Keratinocyte (primary cell): ENCODE data around the gene FOXD4L6.
"Not testable (repeated sequence)": the region's sequence is repeated elsewhere in the genome, so short reads cannot be mapped to it uniquely, and the experiment has no call there.

Experiments used
- EZH2 ChIP-seq: IDR thresholded peaks from one replicate; pipeline ENCODE4 v1.6.1; 2012; ENCODE audit warnings: inconsistent platforms, mild to moderate bottlenecking, low read length, moderate library complexity
- TF ChIP-seq, protein P1 (sequence below), 3 experiments: IDR thresholded peaks in 1 of 3; conservative IDR thresholded peaks in 1 of 3; optimal IDR thresholded peaks in 1 of 3; 2 replicates in 2 of 3; 3 replicates in 1 of 3; pipeline versions ENCODE3 to v1.5.1; 2011; ENCODE audit warnings: low read length in 3 of 3, mild to moderate bottlenecking in 3 of 3, moderate library complexity in 2 of 3, control low read depth in 1 of 3, inconsistent platforms in 1 of 3; ENCODE audit not compliant: insufficient read depth in 2 of 3; ENCODE audit errors: extremely low read depth in 1 of 3

GRCh38 chr9:41174994-41175393 is 46.5 kb upstream of the FOXD4L6 start:
- TF ChIP-seq, protein P1, sequence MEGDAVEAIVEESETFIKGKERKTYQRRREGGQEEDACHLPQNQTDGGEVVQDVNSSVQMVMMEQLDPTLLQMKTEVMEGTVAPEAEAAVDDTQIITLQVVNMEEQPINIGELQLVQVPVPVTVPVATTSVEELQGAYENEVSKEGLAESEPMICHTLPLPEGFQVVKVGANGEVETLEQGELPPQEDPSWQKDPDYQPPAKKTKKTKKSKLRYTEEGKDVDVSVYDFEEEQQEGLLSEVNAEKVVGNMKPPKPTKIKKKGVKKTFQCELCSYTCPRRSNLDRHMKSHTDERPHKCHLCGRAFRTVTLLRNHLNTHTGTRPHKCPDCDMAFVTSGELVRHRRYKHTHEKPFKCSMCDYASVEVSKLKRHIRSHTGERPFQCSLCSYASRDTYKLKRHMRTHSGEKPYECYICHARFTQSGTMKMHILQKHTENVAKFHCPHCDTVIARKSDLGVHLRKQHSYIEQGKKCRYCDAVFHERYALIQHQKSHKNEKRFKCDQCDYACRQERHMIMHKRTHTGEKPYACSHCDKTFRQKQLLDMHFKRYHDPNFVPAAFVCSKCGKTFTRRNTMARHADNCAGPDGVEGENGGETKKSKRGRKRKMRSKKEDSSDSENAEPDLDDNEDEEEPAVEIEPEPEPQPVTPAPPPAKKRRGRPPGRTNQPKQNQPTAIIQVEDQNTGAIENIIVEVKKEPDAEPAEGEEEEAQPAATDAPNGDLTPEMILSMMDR (optimal IDR thresholded peaks at IDR 0.05 in 1 of 3, IDR thresholded peaks at IDR 0.05 in 1 of 3, conservative IDR thresholded peaks at IDR 0.05 in 1 of 3; ENCODE audit: extremely low read depth in 1 of 3, insufficient read depth in 2 of 3, low read length in 3 of 3): not testable (repeated sequence)
- not testable (repeated sequence) for TF ChIP-seq EZH2
